GM21423 (cell line): ENCODE data around the gene ULK2.
"Not testable (repeated sequence)": the region's sequence is repeated elsewhere in the genome, so short reads cannot be mapped to it uniquely, and the experiment has no call there.

Experiments used
- ATAC-seq: cut with Tn5 transposase; IDR thresholded peaks from one replicate; pipeline ENCODE4 v1.9.1; 2021; ENCODE audit warnings: mild to moderate bottlenecking, moderate library complexity; ENCODE audit not compliant: unreplicated experiment

The ULK2 gene

GRCh38 chr17:19768046-19768782 lies 99.5 kb downstream of the ULK2 start:
- ATAC-seq, result no peak

DNA sequence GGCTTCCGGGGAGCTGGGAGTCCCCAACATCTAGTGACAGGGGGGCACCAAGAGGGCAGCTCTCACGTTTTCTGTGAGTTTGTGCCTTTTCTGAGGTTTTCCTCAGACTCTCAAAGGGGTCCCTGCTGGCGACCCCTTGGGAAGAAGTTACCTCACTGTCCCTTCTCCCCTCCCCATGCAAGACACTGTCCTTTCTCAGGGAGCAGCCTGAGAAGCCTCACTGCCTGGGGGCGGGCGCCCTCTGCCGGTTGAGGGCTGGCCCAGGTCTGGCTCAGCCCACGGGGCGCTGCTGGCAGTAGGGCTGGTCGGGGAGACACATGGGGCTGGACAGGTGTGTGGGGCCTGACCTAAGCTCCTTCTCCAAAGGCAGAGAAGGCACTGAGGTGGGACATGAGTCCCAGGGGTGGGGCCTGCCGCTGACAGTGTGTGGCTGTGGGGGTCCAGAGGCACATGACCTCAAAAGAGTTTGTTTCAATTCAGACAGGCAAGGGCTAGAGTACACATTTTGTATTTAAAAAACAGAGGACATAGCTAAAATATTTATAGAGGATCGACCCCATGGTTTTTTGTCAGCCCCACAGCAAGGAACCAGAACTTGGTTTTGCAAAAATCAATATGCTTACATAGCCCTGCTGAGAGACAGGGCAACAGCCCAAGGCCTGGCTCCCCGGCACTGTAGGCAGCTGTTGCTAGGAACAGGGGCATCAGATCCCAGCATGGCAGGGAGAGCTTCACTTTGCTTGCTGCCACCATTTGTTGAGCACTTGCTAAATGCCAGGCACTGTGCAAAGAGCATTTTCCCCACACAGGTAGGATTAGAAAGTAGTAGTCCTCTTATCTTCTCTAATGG lies 101.1 kb downstream of the ULK2 start:
- ATAC-seq, result peak; percentile 58

DNA sequence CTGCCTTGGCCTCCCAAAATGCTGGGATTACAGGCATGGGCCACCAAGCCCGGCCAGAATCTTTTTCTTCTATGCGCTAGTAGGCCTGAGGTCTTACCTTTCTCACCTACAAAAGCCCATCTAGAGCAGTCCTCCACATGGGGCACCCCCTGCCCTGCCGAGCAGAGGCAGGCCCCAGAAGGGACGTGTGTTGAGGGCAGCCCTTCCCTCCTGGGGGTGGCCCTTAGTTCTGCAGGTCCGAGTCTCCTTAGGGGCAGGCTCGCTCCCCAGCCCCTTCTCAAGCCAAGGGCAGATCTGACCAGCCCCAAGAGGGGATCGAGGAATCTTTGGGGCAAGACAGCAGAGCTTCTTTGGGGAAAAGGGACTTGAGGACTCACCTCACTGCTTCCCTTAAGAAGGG lies 101.7 kb downstream of the ULK2 start:
- no peak for ATAC-seq

DNA sequence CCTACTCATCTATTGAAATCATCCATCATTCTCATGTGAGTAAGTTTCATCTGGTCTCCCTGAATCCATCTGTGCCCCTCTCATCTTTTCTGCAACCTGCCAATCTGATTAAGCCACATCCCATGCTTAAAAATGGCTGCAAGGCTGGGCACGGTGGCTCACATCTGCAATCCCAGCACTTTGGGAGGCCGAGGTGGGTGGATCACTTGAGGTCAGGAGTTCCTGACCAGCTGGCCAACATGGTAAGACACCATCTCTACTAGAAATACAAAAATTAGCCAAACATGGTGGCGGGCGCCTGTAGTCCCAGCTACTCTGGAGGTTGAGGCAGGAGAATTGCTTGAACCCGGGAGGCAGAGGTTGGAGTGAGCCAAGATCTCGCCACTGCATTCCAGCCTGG lies 103.7 kb downstream of the ULK2 start:
- ATAC-seq, result not testable (repeated sequence)

- ATAC-seq, result no peak
These were observed 104.3 kb downstream of the ULK2 start for GRCh38 chr17:19763416-19763815.

- ATAC-seq, result no peak
These were observed 105.2 kb downstream of the ULK2 start for GRCh38 chr17:19762515-19762961.

- ATAC-seq, result no peak
These were observed 107.0 kb downstream of the ULK2 start for GRCh38 chr17:19760746-19761145.

DNA sequence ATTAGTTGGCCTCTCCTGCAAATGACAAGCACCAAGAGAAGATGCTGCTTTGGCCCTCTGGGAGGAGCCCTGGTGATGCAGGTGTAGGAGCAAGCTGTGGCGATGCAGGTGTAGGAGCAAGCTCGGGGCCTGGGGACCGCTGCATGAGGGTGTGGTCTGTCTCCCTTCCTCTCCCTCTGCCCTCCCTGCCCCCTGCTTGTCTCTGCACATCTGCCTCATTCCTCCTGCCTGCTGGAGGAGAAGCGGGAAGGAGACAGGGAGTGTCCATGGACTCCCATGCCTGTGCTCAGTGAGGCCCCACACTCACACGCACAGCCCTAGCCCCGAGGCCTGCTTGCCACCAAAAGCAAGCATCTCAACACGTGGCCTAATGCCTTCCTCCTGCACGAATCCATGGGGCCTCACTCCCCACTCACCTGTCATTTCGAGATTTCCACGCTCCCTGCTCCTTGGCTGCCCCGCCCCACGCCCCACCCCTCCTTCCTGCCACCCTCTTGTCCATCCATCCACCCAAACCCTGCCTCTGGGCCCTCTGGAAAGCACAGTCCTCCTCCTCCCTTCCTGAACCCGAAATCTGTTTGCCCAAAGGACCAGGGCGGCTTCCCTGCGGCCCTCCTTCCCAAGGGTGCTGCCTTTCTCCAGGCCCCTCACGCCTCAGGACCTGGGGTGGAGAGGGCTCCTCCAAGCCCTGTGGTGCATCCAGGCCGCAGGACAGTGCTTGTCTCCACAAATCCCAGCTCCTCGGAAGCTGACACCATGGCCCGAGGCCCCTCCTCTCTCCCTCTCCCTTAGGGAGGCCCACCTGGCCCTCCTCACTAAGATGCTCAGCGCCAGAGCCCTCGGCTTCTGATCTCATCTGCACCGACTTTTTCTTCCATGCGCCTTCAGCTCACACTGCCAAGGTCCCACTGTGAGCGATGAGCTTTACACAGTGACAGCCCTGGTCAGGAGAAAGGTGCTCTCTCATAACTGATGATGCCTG lies 107.9 kb downstream of the ULK2 start:
- ATAC-seq, result no peak

GRCh38 chr17:19757536-19758180 lies 110.1 kb downstream of the ULK2 start:
- ATAC-seq, result no peak

GRCh38 chr17:19756546-19756945 lies 111.2 kb downstream of the ULK2 start:
- ATAC-seq, result no peak

DNA sequence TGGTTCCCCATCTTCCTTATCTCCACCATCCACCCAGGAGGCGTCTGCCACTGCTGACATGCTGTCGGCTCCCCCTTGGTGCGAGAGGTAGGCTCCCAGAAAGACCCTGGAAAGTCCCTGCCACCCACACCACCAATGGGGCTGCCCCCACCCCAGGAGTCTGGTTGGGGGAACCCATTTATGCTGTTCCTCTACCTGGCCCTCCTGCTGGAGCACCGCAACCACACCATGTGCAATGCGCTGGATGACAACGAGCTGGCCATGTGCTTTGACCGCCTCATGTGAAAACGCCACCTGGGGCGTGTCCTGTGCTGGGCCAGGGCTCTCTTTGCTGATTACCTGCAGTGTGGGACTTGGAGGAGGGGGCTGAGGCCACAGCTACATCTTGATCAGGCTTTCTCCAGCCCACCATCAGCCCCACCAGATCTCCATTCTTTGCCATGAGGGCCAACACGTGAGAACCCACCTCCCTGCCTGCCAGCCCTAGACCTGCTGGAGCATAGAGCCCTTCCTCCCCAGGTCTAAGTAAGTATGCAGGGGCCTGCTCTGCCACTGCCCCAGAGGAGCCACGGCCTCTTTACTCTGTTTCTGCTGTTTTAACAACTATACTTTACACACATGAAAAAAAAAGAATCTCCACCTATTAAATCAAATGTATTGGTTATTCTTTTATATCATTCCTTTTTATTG lies 111.8 kb downstream of the ULK2 start:
- ATAC-seq, result no peak

GRCh38 chr17:19755392-19755791 lies 112.3 kb downstream of the ULK2 start:
- no peak for ATAC-seq

GRCh38 chr17:19753661-19754463 lies 113.9 kb downstream of the ULK2 start:
- ATAC-seq, result no peak

- ATAC-seq, result no peak
These were observed 114.7 kb downstream of the ULK2 start for GRCh38 chr17:19753051-19753509.

DNA sequence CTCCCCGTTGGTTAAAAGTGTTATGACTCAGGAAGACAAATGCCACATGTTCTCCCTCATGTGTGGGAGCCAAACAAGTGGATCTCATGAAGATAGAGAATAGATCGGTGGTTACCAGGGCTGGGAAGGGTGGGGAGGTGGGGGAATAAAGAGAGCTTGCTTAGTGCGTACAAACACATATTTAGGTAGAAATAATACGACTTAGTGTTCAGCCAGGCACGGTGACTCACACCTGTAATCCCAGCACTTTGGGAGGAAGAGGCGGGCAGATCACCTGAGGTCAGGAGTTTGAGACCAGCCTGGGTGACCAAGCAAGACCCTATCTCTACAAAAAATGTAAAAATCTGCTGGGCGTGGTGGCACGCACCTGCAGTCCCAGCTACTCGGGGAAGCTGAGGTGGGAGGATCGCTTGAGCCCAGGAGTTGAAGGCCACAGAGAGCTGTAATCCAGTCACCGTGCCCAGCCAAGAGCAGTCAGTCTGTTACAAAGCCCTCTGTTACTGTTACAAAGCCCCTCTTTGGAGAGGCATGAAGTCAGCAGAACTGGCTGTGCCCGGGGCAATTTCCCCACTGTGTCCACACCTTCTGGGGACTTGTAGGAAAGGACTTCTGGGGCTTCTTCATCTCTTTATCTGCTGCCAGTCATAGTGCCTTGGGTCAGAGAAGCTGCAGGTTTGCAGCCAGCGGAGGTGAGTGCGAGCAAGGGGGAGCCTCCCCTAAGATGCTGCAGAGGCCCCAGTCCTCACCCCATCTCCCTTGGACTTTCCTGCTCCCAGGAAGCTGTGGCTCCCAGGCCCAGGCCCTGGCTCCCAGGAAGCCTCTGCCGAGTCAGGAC lies 115.3 kb downstream of the ULK2 start:
- ATAC-seq, result no peak

DNA sequence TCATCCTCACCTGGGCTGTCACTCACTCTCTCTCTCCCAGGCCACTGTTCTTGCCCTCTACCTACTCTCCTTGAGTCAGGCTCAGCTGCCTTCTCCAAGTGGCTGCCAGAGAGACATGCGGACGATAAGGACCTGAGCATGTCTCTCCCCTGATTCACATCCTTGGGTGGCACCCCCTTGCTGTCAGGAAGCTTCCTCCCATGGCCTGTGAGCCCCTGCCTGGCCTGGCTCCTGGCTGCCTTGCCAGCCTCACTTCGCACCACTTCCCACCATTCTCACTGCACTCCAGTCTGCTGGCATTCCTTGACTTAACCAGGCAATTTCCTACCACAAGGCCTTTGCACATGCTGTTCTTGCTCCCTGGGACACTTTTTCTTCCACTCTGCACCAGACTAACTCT lies 116.9 kb downstream of the ULK2 start:
- no peak for ATAC-seq

DNA sequence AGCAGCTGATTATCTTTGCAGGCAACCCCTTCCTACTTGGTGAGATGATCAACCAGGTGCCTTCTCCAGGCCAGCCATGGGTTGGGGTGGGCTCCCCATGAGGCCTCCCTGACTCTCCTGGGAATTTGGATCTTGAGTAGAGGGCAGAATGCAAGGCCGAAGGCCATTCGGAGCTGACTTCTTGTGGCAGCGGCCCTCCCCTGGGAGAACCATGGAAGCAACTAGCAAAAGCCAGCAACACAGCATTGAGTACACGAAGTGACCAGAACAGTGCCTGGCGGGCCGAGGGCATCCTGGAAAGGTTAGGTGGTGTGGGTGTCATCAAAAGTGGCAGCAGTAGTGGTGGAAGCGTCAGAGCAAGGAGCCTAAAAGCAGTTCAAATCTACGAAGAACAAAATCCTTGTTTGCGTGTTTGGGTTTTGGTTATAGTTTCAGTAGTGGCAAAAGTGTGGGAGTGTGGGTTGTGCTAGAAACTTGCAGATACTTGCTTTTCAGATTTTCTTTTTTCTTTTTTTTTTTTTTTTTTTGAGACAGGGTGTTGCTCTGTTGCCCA lies 117.6 kb downstream of the ULK2 start:
- ATAC-seq, result no peak

- ATAC-seq, result no peak
These were observed 118.9 kb downstream of the ULK2 start for GRCh38 chr17:19748807-19749193.
